Prostate gland (tissue), 2 donors: ENCODE data around the gene HDAC2. TPM values are rescaled to one million over a fixed set of nuclear protein-coding genes. Genes with fewer than 3 reads are reported as not detected.

ENCODE experiments used
- total RNA-seq, 2 donors: library from RNA; depleted of rRNA; stranded (reverse); fragments of >200 nt; gene quantifications; one replicate each; pipeline ENCODE4 v1.1.0, GENCODE V29; 2016

The HDAC2 gene
- total RNA-seq, 2 donors from 2014 or later = 39.6 to 86.0 TPM

Other genes with a start within 250 kb of the HDAC2 start
- 100 to 1,000 TPM in 1 of 2 donors, 10 to 100 TPM in 1; 96.2 to 190 TPM for gene MARCKS, start 113.8 kb downstream of the HDAC2 start, total RNA-seq